HG02973 (cell line): ENCODE measurements around the gene NUDT1.

ENCODE experiments used
- ATAC-seq: cut with Tn5 transposase; IDR thresholded peaks from one replicate; pipeline ENCODE4 v1.9.1; 2021; ENCODE audit warnings: moderate library complexity; ENCODE audit not compliant: unreplicated experiment

The NUDT1 gene

DNA sequence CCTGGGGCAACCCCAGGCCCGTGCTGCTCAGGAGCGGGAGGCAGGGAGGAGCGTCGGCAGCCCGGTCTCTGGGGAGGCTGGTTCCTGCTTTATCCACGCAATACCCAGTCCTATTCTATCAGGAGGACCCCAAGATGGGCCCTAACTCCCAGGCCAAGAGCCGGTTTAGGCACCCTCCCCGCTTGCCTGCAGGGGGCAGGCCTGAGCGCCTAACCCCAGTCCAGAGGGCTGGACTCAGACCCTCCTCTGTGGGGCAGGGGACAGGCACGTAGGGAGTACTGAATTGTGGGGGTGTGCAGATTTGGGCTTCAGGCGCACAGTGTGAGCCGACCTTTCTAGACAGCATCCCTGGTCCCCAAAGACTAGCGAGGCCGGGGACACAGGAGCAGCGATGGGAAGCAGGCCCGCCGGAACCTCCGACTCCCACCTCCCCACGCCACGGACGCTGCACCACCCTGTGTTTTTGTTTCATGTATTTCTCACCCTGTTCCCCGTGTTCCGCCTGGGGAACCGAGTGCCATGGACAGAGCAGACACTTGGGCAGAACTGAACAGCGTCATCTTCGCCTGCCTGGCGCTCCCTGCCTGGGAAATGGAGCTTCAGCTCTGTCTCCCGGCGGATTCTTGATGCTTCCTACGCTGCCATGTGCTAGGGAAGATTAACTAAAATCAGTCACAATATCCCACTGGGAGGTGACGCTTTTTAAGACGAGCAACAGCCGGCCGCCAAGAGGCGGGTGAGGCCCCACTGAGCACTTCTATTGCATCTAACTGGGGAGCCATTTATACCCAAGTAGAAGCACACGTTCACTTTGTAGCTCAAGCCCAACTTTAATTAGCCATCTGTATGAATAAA lies 5.3 kb downstream of the NUDT1 start:
- ATAC-seq = no peak

- ATAC-seq = no peak
These were observed 7.1 kb downstream of the NUDT1 start for GRCh38 chr7:2248984-2249694.

GRCh38 chr7:2249744-2250323 lies 7.8 kb downstream of the NUDT1 start:
- no peak for ATAC-seq

- ATAC-seq = no peak
These were observed 9.4 kb downstream of the NUDT1 start for GRCh38 chr7:2251381-2251780.

DNA sequence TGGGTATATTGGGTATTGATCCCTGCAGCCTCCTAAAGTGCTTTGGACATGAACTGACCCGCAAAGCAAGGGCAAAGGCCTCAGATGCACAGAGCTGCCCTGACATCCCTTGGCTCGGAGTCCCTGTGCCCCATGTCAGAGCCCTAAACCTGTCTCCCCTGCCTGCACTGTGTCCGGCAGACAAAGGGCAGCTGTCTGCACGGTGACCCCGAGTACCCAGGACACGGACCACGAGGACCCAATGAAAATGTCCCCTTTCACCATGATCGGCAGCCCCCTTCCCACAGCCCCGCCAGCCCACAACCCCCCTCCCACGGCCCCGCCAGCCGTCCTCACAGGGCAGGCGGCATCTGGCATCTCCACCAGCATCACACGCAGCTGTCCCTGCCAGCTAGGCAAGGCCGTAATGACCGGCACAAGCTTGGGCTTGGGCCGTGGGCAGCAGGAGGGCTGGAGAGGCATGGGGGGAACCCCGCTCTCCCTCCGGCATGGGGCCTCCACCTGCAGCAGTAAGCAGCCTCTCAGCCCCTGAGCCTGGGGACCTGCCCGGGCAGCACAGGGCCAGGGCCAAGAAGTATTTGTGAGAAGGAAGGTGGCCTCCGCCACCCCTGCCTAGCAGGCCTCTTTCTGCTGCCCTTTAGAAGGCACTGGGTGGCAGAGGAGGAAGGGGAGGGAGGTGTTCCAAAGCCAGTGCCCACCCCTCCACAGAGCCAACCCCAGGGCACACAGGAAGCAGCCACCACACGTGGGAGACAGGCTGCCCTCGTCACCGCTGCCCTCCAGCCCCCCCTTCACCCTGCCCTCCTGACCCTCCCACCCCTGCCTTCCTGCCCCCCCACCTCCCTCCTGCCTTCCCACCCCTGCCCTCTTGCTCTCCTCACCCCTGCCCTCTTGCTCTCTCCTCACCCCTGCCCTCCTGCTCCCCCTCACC lies 10.1 kb downstream of the NUDT1 start:
- no peak for ATAC-seq

GRCh38 chr7:2253021-2253420 lies 11.0 kb downstream of the NUDT1 start:
- no peak for ATAC-seq

DNA sequence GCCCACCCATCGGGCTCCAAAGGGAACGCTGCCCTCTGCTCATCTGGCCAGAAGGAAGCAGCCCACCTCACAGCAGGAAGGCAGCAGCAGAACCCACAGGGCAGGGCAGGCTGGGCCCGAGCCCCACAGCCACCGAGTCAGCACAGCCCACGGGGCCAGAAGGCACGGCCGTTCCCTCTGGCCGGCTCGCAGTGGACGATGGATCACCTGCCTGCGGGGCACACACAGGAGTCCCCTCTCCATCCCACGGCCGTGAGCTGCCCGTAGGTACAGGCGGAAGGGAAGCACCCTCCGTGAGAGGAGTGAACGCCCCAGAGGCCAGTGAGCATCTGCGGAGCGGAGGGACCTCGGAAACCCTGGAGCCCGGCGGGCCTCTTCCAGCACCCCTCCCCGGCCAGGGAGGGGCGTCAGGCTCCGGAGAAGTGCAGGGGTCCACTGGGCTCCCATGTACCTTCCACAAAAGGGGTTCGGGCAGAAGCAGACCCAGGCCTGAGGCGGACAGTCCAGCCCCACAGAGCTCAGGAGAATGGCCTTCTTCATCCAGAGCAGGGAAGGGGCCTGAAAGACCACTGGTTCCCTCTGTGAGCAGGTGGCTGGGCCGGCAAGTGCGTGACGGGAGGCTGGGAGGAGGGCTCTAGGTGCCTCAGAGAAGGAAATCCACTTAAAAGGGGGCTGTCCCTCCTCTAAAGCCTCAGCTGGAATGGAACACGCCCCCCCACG lies 11.7 kb downstream of the NUDT1 start:
- no peak for ATAC-seq

DNA sequence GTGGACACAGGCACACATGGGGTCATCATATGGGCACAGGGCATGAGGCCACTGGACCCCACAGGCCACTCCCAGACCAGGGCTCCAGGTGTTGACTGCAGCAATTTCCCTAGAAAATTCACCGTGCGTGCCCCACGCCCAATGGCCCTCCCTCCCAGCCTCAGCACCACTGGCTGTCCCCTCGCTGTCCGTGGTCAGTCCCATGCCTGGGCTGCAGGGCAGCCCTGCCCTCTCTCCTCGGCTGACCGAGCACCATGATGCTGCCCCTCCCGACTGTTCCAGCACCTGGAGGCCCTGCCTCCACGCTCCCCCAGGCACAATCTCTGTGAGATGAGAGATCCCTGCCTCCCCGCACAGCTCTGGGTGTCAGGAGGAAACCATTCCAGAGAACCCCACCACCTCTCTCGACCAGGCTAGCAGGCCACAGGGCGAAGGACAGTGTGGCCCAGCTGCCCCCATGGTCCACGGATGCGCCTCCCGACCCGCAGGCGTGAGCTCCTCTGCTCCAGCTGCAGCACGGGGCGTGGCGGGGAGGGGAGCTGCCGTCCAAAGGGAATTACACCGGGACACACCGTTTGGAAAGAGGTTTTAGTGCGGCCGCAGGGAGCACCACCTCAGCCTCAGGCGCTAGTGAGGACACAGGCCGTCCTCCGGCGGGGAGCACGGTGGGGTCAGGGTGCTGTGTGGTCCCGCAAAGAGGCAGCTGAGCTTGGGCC lies 12.6 kb downstream of the NUDT1 start:
- ATAC-seq = no peak

GRCh38 chr7:2255145-2256139 lies 13.4 kb downstream of the NUDT1 start:
- ATAC-seq = no peak

GRCh38 chr7:2256306-2257045 lies 14.4 kb downstream of the NUDT1 start:
- ATAC-seq = no peak

DNA sequence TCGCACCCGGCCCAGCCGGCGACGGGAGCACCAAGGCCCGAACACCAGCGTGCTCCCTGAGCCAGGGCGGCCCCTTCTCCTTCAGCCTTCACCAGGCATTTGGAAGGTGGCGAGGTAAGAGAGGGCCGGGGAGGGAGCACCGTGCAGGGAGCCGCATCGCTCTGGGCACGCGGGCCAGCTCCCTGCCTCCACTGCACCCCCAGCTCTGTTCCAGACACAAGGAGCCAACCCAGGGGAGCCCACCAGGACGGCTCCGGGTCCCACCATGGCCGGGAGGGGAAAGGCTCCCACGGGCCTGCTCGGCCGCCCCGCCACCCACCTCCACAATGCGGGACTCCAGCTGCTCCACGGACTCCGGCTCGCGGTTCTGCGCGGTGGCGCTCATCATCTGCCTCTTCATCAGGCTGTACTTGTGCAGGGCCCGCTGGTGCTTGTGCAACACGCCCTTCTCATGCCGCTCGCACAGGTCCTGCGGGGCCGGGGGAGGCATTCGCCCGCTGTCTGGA lies 15.1 kb downstream of the NUDT1 start:
- no peak for ATAC-seq

DNA sequence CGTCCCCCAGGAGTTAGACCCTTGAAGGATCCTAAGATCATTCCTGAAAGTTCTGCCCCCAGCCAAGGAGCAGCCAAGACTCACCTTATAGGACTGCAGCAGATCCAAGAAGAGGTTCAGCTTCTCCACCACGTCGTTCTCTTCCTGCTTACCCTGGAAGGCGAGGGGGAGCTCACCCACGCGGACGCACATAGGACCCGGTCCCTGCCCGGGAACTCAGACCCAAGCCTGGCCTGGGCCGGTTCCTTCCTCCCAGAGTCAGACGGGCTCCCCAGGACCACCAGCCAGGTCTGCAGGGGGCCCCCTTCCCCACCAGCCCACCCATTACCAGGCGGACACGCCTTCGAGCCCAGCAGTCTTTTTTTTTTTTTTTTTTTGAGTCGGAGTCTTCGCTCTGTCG lies 15.6 kb downstream of the NUDT1 start:
- ATAC-seq = no peak

DNA sequence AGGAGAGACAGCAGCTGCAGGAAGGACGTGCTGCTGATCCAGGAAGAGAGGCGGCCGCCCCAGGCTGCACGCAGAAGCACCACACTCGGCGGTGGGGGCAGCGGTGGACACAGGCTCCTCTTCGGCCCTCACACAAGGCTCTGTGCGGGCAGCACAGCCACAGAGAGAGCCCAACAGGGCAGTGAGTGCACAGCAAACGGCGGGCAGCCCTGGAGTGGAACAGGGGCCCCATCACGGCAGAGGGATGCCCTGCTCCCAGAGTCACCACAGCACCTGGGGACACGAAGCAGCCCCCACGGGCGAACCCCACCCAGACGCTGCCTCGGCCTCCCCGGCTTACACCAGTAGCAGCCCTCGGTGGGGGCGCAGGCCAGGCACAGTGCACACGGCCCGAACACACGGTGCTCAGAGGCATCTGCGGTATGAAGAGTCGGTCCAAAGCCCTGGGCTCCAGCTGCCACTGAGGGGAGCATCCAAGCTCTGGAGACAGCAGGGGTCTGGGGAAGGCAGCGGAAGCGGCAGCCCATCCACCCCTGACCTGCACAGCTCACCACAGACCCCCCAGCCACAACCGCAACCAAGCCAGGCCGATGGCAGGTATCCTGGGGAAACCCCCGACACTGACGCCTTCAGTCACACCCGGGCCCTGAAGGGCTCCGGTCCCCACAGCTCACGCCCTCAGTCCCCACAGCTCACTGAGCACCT lies 16.8 kb downstream of the NUDT1 start:
- ATAC-seq = peak; percentile 56

GRCh38 chr7:2259480-2259879 lies 17.5 kb downstream of the NUDT1 start:
- no peak for ATAC-seq

DNA sequence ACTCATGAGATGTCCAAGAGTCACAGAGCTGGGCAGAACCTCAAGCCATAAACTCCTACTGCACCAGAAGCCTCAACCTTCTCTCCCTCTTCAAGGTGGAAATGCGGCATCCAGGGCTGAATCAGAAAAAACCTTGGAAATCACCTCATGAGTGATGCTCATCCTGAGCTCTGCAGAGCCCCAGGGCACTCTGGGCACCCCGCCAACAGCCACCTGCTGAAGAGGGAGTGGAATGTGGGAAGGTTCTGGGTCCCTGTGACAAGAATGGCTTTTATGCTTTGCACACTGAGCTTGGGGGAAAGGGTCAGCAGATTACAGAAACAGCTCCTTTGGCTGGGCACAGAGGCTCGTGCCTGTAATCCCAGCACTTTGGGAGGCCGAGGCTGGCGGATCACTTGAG lies 18.8 kb downstream of the NUDT1 start:
- ATAC-seq = no peak

DNA sequence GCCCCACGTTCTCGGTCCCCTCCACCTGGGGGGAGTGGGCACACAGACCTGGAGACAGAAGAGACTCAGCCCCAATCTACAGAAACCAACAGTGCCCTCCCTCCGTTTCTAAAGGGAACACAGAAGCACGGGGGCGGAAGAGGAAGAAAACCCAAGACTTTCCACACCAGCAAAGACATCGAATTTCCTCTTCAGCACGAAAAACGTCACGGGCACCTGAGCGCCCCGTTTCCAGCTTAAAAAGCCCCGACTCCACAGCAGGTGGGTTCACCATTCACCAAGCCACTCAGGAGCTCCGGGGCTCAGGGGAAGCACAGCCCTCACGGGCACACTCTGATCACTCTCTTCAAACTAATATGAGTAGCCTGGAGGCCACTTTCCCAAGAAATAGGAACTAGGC lies 19.6 kb downstream of the NUDT1 start:
- no peak for ATAC-seq

DNA sequence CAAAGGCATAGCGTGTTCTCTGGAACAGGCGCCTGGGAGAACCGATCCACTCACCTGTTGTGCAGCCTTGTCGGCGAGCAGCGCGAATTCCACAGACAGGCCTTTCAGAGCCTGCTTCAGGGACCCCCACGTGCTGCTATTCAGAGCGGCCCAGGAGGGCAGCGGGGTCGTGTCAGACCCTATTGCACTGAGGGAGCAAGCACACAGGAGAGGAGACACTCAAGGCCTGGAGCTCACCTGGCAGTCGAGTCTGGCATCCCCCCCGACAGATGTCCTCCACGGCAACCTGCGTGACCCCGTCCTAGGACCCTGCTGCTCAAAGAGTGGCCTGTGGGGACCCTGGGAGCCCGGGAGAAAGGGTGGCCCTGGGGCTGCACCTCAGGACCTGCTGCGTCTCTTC lies 21.1 kb downstream of the NUDT1 start:
- ATAC-seq = no peak
